NT2/D1 (cell line): ENCODE results near the gene ENOX1.
"Not testable (repeated sequence)": the region's sequence is repeated elsewhere in the genome, so short reads cannot be mapped to it uniquely, and the experiment has no call there.

ENCODE experiments used
- DNase-seq: peaks from one replicate; pipeline ENCODE4 v3.0.0-alpha.2; 2011; ENCODE audit warnings: low read depth, low spot score
- H3K27me3 ChIP-seq: 2 replicates; pipeline ENCODE4 v1.6.0; 2011; ENCODE audit warnings: mild to moderate bottlenecking; ENCODE audit not compliant: insufficient read length, insufficient read depth
- H3K36me3 ChIP-seq: 2 replicates; pipeline ENCODE4 v1.6.1; 2011; ENCODE audit warnings: mild to moderate bottlenecking, low read length, mixed read lengths; ENCODE audit not compliant: insufficient read depth, insufficient read length
- H3K4me1 ChIP-seq: 2 replicates; pipeline ENCODE4 v1.5.1; 2011; ENCODE audit not compliant: insufficient read depth, insufficient read length
- H3K4me3 ChIP-seq: 2 replicates; pipeline ENCODE4 v1.5.1; 2011; ENCODE audit warnings: low read depth; ENCODE audit not compliant: insufficient read length
- H3K9ac ChIP-seq: 2 replicates; pipeline ENCODE4 v1.6.0; 2011; ENCODE audit warnings: low read depth; ENCODE audit not compliant: insufficient read length
- H3K9me3 ChIP-seq: 2 replicates; pipeline ENCODE4 v1.5.1; 2011; ENCODE audit warnings: mild to moderate bottlenecking, low read length; ENCODE audit not compliant: insufficient read depth
- SUZ12 ChIP-seq: IDR thresholded peaks from 2 replicates; pipeline ENCODE4 v1.6.1; 2011; ENCODE audit not compliant: insufficient read length, insufficient read depth; ENCODE audit errors: extremely low read depth
- YY1 ChIP-seq: IDR thresholded peaks from 2 replicates; pipeline ENCODE4 v1.6.1; 2011; ENCODE audit not compliant: insufficient read length, insufficient read depth
- ZNF274 ChIP-seq: IDR thresholded peaks from 2 replicates; pipeline ENCODE4 v1.6.1; 2011; ENCODE audit warnings: mild to moderate bottlenecking, low read depth, low read length

ENOX1 gene

GRCh38 chr13:43170506-43170905, 616.3 kb downstream of the ENOX1 start:
- DNase-seq: no peak
- H3K9me3 ChIP-seq: no peaks in the 10 kb centered on the region; the same call in 1 of the 2 replicates
- H3K4me1 ChIP-seq: no peaks in the 10 kb centered on the region
- H3K36me3 ChIP-seq: no peaks in the 10 kb centered on the region
- H3K9ac ChIP-seq: no peak overlapping the region
- TF ChIP-seq ZNF274 (no peak), YY1 (no peak), SUZ12 (no peak)
- no peak overlapping the region for H3K4me3 ChIP-seq
- no peaks in the 10 kb centered on the region for H3K27me3 ChIP-seq

GRCh38 chr13:43168434-43168833, 618.3 kb downstream of the ENOX1 start:
- H3K9me3 ChIP-seq, H3K4me1 ChIP-seq, H3K9ac ChIP-seq, DNase-seq, H3K27me3 ChIP-seq, H3K36me3 ChIP-seq, H3K4me3 ChIP-seq: not testable (repeated sequence)

- Histone ChIP-seq H3K36me3 (no peaks in the 10 kb centered on the region), H3K9ac (no peak overlapping the region), H3K4me1 (no peaks in the 10 kb centered on the region), H3K9me3 (no peaks in the 10 kb centered on the region; the same call in 1 of the 2 replicates), H3K4me3 (no peak overlapping the region), H3K27me3 (no peaks in the 10 kb centered on the region)
- DNase-seq: no peak
- TF ChIP-seq YY1: no peak
- TF ChIP-seq ZNF274: no peak
- no peak for TF ChIP-seq SUZ12
These were observed 619.0 kb downstream of the ENOX1 start for GRCh38 chr13:43167731-43168130.

GRCh38 chr13:43166644-43167457, 619.9 kb downstream of the ENOX1 start:
- Histone ChIP-seq H3K4me1 (no peaks in the 10 kb centered on the region), H3K9ac (no peak overlapping the region), H3K36me3 (no peaks in the 10 kb centered on the region), H3K4me3 (no peak overlapping the region), H3K27me3 (no peaks in the 10 kb centered on the region), H3K9me3 (no peaks in the 10 kb centered on the region; the same call in 1 of the 2 replicates)
- DNase-seq: no peak
- TF ChIP-seq YY1: no peak
- TF ChIP-seq SUZ12: no peak
- no peak for TF ChIP-seq ZNF274
